CD4-positive, alpha-beta T cell (primary cell): ENCODE data around the gene MORN4. TPM values are rescaled to one million over a fixed set of nuclear protein-coding genes. Genes with fewer than 3 reads are reported as not detected.
"Not testable (repeated sequence)": the region's sequence is repeated elsewhere in the genome, so short reads cannot be mapped to it uniquely, and the experiment has no call there.

ENCODE experiments used
- ATAC-seq: fragments of 200-7000 bp; cut with Tn5 transposase; one replicate; pipeline ENCODE4 v1.10.0; 2022; ENCODE audit warnings: mild to moderate bottlenecking; ENCODE audit not compliant: poor library complexity
- CTCF ChIA-PET: fragments of 350-600 bp; sonication (Branson Sonifier 250); formaldehyde crosslinking; loops from one replicate; lab custom pipeline; 2021; ENCODE audit warnings: antibody characterized with exemption, inconsistent platforms; lab: Charles Lee
- POLR2A ChIA-PET: fragments of 350-600 bp; sonication (Branson Sonifier 250); formaldehyde crosslinking; loops from one replicate; lab custom pipeline; 2021; ENCODE audit warnings: antibody characterized with exemption, inconsistent platforms; lab: Charles Lee
- DNase-seq, 14 experiments: peaks; one replicate each; pipeline ENCODE4 v3.0.0-alpha.2; 2013 to 2020; ENCODE audit warnings: mixed read lengths in 2 of 14
- H3K27ac ChIP-seq, 2 donors: one replicate each; pipeline versions ENCODE4 v1.5.1 to v1.7.0; 2013; ENCODE audit warnings: low read length in 2 of 2, low read depth in 1 of 2, mild to moderate bottlenecking in 1 of 2
- H3K27me3 ChIP-seq, 2 experiments: 1 replicate in 1 of 2; 2 replicates in 1 of 2; pipeline versions ENCODE4 v1.6.1 to v1.7.0; 2013; ENCODE audit warnings: low read length in 2 of 2, control low read depth in 1 of 2, mild to moderate bottlenecking in 1 of 2, moderate library complexity in 1 of 2; ENCODE audit not compliant: insufficient read depth in 2 of 2, control insufficient read depth in 1 of 2
- H3K36me3 ChIP-seq: one replicate; pipeline ENCODE4 v1.6.1; 2013; ENCODE audit warnings: low read length, control low read depth; ENCODE audit not compliant: insufficient read depth
- H3K4me1 ChIP-seq: one replicate; pipeline ENCODE4 v1.6.1; 2013; ENCODE audit warnings: low read length, control low read depth; ENCODE audit not compliant: insufficient read depth
- H3K4me3 ChIP-seq: one replicate; pipeline ENCODE4 v1.5.1; 2013; ENCODE audit warnings: mild to moderate bottlenecking, low read length, moderate library complexity
- H3K9me3 ChIP-seq, 2 experiments: 1 replicate in 1 of 2; 2 replicates in 1 of 2; pipeline versions ENCODE4 v1.6.1 to v1.7.0; 2013; ENCODE audit warnings: low read length in 2 of 2, mild to moderate bottlenecking in 2 of 2, control low read depth in 1 of 2, moderate library complexity in 1 of 2; ENCODE audit not compliant: control insufficient read depth in 1 of 2, insufficient read depth in 1 of 2
- H3K27ac Mint-ChIP-seq: one replicate; pipeline ENCODE4 v1.8.0; 2020; ENCODE audit warnings: mixed read lengths
- H3K27me3 Mint-ChIP-seq: one replicate; pipeline ENCODE4 v1.8.0; 2021; ENCODE audit warnings: mixed read lengths
- H3K36me3 Mint-ChIP-seq: one replicate; pipeline ENCODE4 v1.8.0; 2021; ENCODE audit warnings: low read depth, mixed read lengths
- H3K4me1 Mint-ChIP-seq: one replicate; pipeline ENCODE4 v1.8.0; 2021; ENCODE audit warnings: low read depth, mixed read lengths
- H3K4me3 Mint-ChIP-seq: one replicate; pipeline ENCODE4 v1.8.0; 2020; ENCODE audit warnings: mild to moderate bottlenecking, mixed read lengths
- H3K9me3 Mint-ChIP-seq: one replicate; pipeline ENCODE4 v1.8.0; 2020; ENCODE audit warnings: mixed read lengths
- intact Hi-C, 2 experiments: fragments of 100-400 bp; cut with DNase I in 1 of 2; cut with micrococcal nuclease in 1 of 2; formaldehyde crosslinking; loops; one replicate each; pipeline versions ENCODE4 v1.15.1 to v1.9.0; 2023 to 2025; cut with DNase I, micrococcal nuclease
- total RNA-seq, 174 experiments: library from RNA in 2 of 174; stranded (reverse) in 2 of 174; gene quantifications; one replicate each; pipeline ENCODE4 v1.2.3 and lab custom pipeline; 2021 to 2026
- TF ChIP-seq, protein P1 (sequence below): fragments of 200-600 bp; IDR thresholded peaks from one replicate; pipeline ENCODE4 v1.8.0; 2022; ENCODE audit warnings: antibody characterized with exemption, mild to moderate bottlenecking

Gene MORN4
- total RNA-seq, 2 experiments from 2014 or later, result 0.36 to 0.39 TPM

DNA sequence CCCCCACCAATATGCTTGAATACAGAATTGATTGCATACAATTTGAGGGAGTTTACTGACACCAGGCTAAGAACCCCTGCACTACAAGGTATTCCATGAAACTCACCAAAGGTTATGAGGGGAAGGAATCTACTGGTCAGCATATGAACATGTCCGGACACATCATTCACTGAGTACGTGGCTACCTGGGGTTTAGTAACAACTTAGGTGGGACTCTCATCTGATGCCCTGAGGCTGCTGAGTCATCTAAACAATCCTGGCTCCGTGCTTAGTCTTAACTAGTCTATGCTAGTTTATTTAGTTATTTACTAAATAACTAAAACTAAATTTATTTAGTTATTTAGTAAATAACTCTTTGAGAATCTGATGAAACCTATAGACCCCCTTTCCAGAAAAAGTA, 18.5 kb upstream of the MORN4 start:
- intact Hi-C loops, result no loop called here
- CTCF ChIA-PET, result no interaction called here
- Mint-ChIP-seq H3K4me3 (no peak overlapping the region), H3K36me3 (peaks cover 66% of the 10 kb centered on the region), H3K4me1 (peaks cover 13% of the 10 kb centered on the region), H3K9me3 (no peaks in the 10 kb centered on the region), H3K27me3 (no peaks in the 10 kb centered on the region), H3K27ac (no peak overlapping the region)
- no peak overlapping the region for H3K4me3 ChIP-seq
- POLR2A ChIA-PET, result no interaction called here
- no peaks in the 10 kb centered on the region for H3K9me3 ChIP-seq
- no peaks in the 10 kb centered on the region for H3K27me3 ChIP-seq
- TF ChIP-seq, protein P1, sequence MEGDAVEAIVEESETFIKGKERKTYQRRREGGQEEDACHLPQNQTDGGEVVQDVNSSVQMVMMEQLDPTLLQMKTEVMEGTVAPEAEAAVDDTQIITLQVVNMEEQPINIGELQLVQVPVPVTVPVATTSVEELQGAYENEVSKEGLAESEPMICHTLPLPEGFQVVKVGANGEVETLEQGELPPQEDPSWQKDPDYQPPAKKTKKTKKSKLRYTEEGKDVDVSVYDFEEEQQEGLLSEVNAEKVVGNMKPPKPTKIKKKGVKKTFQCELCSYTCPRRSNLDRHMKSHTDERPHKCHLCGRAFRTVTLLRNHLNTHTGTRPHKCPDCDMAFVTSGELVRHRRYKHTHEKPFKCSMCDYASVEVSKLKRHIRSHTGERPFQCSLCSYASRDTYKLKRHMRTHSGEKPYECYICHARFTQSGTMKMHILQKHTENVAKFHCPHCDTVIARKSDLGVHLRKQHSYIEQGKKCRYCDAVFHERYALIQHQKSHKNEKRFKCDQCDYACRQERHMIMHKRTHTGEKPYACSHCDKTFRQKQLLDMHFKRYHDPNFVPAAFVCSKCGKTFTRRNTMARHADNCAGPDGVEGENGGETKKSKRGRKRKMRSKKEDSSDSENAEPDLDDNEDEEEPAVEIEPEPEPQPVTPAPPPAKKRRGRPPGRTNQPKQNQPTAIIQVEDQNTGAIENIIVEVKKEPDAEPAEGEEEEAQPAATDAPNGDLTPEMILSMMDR, result no peak
- H3K36me3 ChIP-seq, result peaks cover 32% of the 10 kb centered on the region
- H3K4me1 ChIP-seq, result peaks cover 12% of the 10 kb centered on the region
- DNase-seq (no peak), ATAC-seq (no peak)
- H3K27ac ChIP-seq, result no peak overlapping the region

DNA sequence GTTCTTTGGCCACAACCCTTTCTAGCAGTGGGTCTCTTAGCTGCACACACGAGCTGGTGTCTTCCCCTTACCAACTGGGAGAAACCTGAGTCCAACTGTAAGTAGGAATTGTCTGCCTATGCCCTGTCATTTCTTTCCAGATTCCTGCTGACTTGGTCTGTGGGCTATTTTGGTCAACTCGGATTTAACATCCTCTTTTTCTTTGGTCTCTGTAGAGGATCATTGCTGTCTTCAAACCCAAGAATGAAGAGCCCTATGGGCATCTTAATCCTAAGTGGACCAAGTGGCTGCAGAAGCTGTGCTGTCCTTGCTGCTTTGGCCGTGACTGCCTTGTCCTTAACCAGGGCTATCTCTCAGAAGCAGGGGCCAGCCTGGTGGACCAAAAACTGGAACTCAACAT, 17.4 kb upstream of the MORN4 start:
- TF ChIP-seq, protein P1, result no peak
- ChIA-PET POLR2A (no interaction called here), CTCF (no interaction called here)
- no peak overlapping the region for H3K4me3 Mint-ChIP-seq
- peaks cover 13% of the 10 kb centered on the region for H3K4me1 Mint-ChIP-seq
- H3K27ac ChIP-seq, result no peak overlapping the region
- DNase-seq, result no peak
- H3K27me3 Mint-ChIP-seq, result no peaks in the 10 kb centered on the region
- no peaks in the 10 kb centered on the region for H3K9me3 Mint-ChIP-seq
- peaks cover 59% of the 10 kb centered on the region for H3K36me3 Mint-ChIP-seq
- ATAC-seq, result no peak
- H3K4me3 ChIP-seq, result no peak overlapping the region
- H3K27ac Mint-ChIP-seq, result no peak overlapping the region
- H3K9me3 ChIP-seq, result no peaks in the 10 kb centered on the region
- H3K27me3 ChIP-seq, result no peaks in the 10 kb centered on the region
- peaks cover 12% of the 10 kb centered on the region for H3K4me1 ChIP-seq
- H3K36me3 ChIP-seq, result peaks cover 22% of the 10 kb centered on the region
- intact Hi-C loops, result no loop called here

DNA sequence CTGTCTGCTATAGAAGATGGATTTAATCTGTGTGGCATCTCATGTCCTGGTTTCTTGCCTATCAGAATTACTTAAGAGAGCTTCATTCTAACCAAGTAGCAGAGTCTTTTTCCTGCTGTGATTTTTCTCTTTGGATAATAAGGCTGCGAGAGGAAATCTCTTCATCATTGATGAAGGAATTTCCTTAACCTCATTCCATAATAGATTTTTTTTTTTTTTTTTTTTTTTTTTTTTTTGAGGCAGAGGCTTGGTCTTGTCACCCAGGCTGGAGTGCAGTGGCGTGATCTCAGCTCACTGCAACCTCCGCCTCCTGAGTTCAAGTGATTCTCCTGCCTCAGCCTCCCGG, 16.1 kb upstream of the MORN4 start:
- H3K27ac ChIP-seq, result peak overlapping the region in 1 of 2 donors; percentile 64
- H3K4me1 Mint-ChIP-seq, result peaks cover 13% of the 10 kb centered on the region
- peak overlapping the region; percentile 53 for H3K27ac Mint-ChIP-seq
- not testable (repeated sequence) for H3K9me3 ChIP-seq, H3K9me3 Mint-ChIP-seq, H3K27me3 Mint-ChIP-seq, ATAC-seq, DNase-seq, H3K27me3 ChIP-seq, H3K4me3 ChIP-seq, H3K4me3 Mint-ChIP-seq
- peaks cover 29% of the 10 kb centered on the region for H3K36me3 ChIP-seq
- peaks cover 12% of the 10 kb centered on the region for H3K4me1 ChIP-seq
- H3K36me3 Mint-ChIP-seq, result peaks cover 60% of the 10 kb centered on the region
- CTCF ChIA-PET, result interaction anchor here (0.9 kb wide), 1 partner anchor 27 kb away, joined by 3 read pairs; no protein-coding TSS in a partner anchor
- POLR2A ChIA-PET, result interaction anchor here (0.6 to 1.4 kb wide), 3 partner anchors 13 to 38 kb away, joined by 3 to 5 read pairs (median 4); partner anchors contain the start of gene AVPI1
- intact Hi-C loops, result loop anchor here in 1 of 2 experiments (10.0 kb wide), 1 partner anchor 1955 kb away; the partner anchor contains the start of gene TCTN3
